WTC11 (cell line): ENCODE data around the gene GRAMD1B. TPM values are rescaled to one million over a fixed set of nuclear protein-coding genes. Genes with fewer than 3 reads are reported as not detected.

Experiments
- ATAC-seq: fragments of 200-7000 bp; cut with Tn5 transposase; 2 replicates; pipeline ENCODE4 v1.10.0; 2021; ENCODE audit warnings: mild to moderate bottlenecking, moderate library complexity
- CTCF ChIA-PET: fragments of 300-600 bp; sonication (Branson Sonifier 250); formaldehyde crosslinking; loops from one replicate; lab custom pipeline; 2021; ENCODE audit warnings: antibody characterized with exemption; lab: Charles Lee
- POLR2A ChIA-PET: fragments of 350-600 bp; sonication (Branson Sonifier 250); formaldehyde crosslinking; loops from one replicate; lab custom pipeline; 2021; ENCODE audit warnings: antibody characterized with exemption; lab: Charles Lee
- DNase-seq: peaks from one replicate; pipeline ENCODE4 v3.0.0; 2021; ENCODE audit warnings: low spot score
- H3K27ac Mint-ChIP-seq: 2 replicates; pipeline ENCODE4 v1.8.0; 2021; ENCODE audit warnings: mixed read lengths
- H3K27me3 Mint-ChIP-seq: 2 replicates; pipeline ENCODE4 v1.8.0; 2021; ENCODE audit warnings: low read depth, mild to moderate bottlenecking, moderate library complexity, mixed read lengths
- H3K36me3 Mint-ChIP-seq: 2 replicates; pipeline ENCODE4 v1.8.0; 2021; ENCODE audit warnings: mixed read lengths
- H3K4me1 Mint-ChIP-seq: 2 replicates; pipeline ENCODE4 v1.8.0; 2022; ENCODE audit warnings: mixed read lengths
- H3K4me3 Mint-ChIP-seq: 2 replicates; pipeline ENCODE4 v1.8.0; 2021; ENCODE audit warnings: mild to moderate bottlenecking, moderate library complexity, mixed read lengths
- H3K9me3 Mint-ChIP-seq: 2 replicates; pipeline ENCODE4 v1.8.0; 2021; ENCODE audit warnings: mixed read lengths
- CTCF ChIP-seq: fragments of 200-600 bp; IDR thresholded peaks from 2 replicates; pipeline ENCODE4 v1.8.0; 2022; ENCODE audit warnings: antibody characterized with exemption
- FOXP1 ChIP-seq: sonication (generic); formaldehyde crosslinking; IDR thresholded peaks from 2 replicates; pipeline ENCODE4 v1.8.0; 2022; ENCODE audit warnings: missing genetic modification reagents, mild to moderate bottlenecking, moderate library complexity, borderline replicate concordance
- JAZF1 ChIP-seq: fragments of 250-450 bp; sonication (Bioruptor Pico); IDR thresholded peaks from 2 replicates; pipeline ENCODE4 v1.9.0; 2021; ENCODE audit warnings: moderate library complexity, mild to moderate bottlenecking, inconsistent platforms
- MXD4 ChIP-seq: fragments of 250-450 bp; sonication (Bioruptor Pico); IDR thresholded peaks from 2 replicates; pipeline ENCODE4 v1.8.0; 2021; ENCODE audit warnings: mild to moderate bottlenecking, moderate library complexity, borderline replicate concordance
- NFYB ChIP-seq: sonication (generic); formaldehyde crosslinking; conservative IDR thresholded peaks from 2 replicates; pipeline ENCODE4 v1.8.0; 2022; ENCODE audit warnings: low read depth, missing genetic modification reagents
- PRDM15 ChIP-seq: sonication (generic); formaldehyde crosslinking; IDR thresholded peaks from 2 replicates; pipeline ENCODE4 v1.8.0; 2022; ENCODE audit warnings: missing genetic modification reagents
- PRRX2 ChIP-seq: fragments of 250-450 bp; sonication (Bioruptor Pico); IDR thresholded peaks from 2 replicates; pipeline ENCODE4 v1.8.0; 2021; ENCODE audit warnings: mild to moderate bottlenecking
- SOX15 ChIP-seq: fragments of 250-450 bp; sonication (Bioruptor Pico); IDR thresholded peaks from 2 replicates; pipeline ENCODE4 v1.9.0; 2021; ENCODE audit warnings: mild to moderate bottlenecking
- SP1 ChIP-seq: sonication (generic); formaldehyde crosslinking; conservative IDR thresholded peaks from 2 replicates; pipeline ENCODE4 v1.8.1; 2022; ENCODE audit warnings: missing genetic modification reagents
- USF1 ChIP-seq: sonication (generic); formaldehyde crosslinking; IDR thresholded peaks from 2 replicates; pipeline ENCODE4 v1.8.0; 2022; ENCODE audit warnings: mild to moderate bottlenecking, missing genetic modification reagents
- USF2 ChIP-seq: sonication (generic); formaldehyde crosslinking; IDR thresholded peaks from 2 replicates; pipeline ENCODE4 v1.8.1; 2023; ENCODE audit warnings: mild to moderate bottlenecking, missing genetic modification reagents, moderate library complexity
- ZBTB43 ChIP-seq: sonication (generic); formaldehyde crosslinking; IDR thresholded peaks from 2 replicates; pipeline ENCODE4 v1.8.1; 2023; ENCODE audit warnings: mild to moderate bottlenecking, missing genetic modification reagents
- ZNF317 ChIP-seq: sonication (generic); formaldehyde crosslinking; IDR thresholded peaks from 2 replicates; pipeline ENCODE4 v1.8.1; 2023; ENCODE audit warnings: low read depth, mild to moderate bottlenecking, moderate library complexity, missing genetic modification reagents, borderline replicate concordance
- total RNA-seq: library from RNA; stranded (reverse); gene quantifications from 3 replicates; pipeline ENCODE4 v1.2.3, GENCODE V29; 2021

The GRAMD1B gene
- total RNA-seq, 1 experiment from 2014 or later, result 31.5 TPM

- POLR2A ChIA-PET, result no interaction called here
- CTCF ChIA-PET, result interaction anchor here (1.3 to 2.6 kb wide), 4 partner anchors 13 to 29 kb away, joined by 4 to 12 read pairs (median 8); no protein-coding TSS in a partner anchor
- DNase-seq, result no peak
- Mint-ChIP-seq H3K27me3 (no peaks in the 10 kb centered on the region), H3K9me3 (no peaks in the 10 kb centered on the region), H3K4me1 (peaks cover 56% of the 10 kb centered on the region), H3K27ac (no peak overlapping the region), H3K36me3 (no peaks in the 10 kb centered on the region), H3K4me3 (no peak overlapping the region)
- peak; percentile 45 for ATAC-seq
- no peak for TF ChIP-seq JAZF1 (CRISPR knock-in tag)
- no peak for TF ChIP-seq MXD4 (CRISPR knock-in tag)
- no peak for TF ChIP-seq FOXP1 (CRISPR knock-in tag)
- no peak for TF ChIP-seq PRRX2 (CRISPR knock-in tag)
- TF ChIP-seq USF1 (CRISPR knock-in tag), result peak; percentile 56; the same call in 1 of the 2 replicates
- TF ChIP-seq SP1 (CRISPR knock-in tag), result no peak
- TF ChIP-seq NFYB (CRISPR knock-in tag), result peak; percentile 62
- no peak for TF ChIP-seq CTCF
- TF ChIP-seq USF2 (CRISPR knock-in tag), result peak; percentile 76
- no peak for TF ChIP-seq SOX15 (CRISPR knock-in tag)
- peak; percentile 70 for TF ChIP-seq PRDM15 (CRISPR knock-in tag)
Measured at GRCh38 chr11:123532131-123532530, 102.1 kb downstream of the GRAMD1B start.

GRCh38 chr11:123535401-123535800 lies 105.3 kb downstream of the GRAMD1B start:
- CTCF ChIA-PET, result interaction anchor here (0.7 to 2.3 kb wide), 4 partner anchors 10 to 233 kb away, joined by 3 to 5 read pairs (median 4); no protein-coding TSS in a partner anchor
- H3K4me1 Mint-ChIP-seq, result peaks cover 64% of the 10 kb centered on the region
- H3K36me3 Mint-ChIP-seq, result no peaks in the 10 kb centered on the region
- no peaks in the 10 kb centered on the region for H3K27me3 Mint-ChIP-seq
- H3K4me3 Mint-ChIP-seq, result no peak overlapping the region
- TF ChIP-seq ZBTB43 (CRISPR knock-in tag) (no peak), ZNF317 (CRISPR knock-in tag) (no peak)
- no peak for DNase-seq
- H3K27ac Mint-ChIP-seq, result peak overlapping the region; percentile 68
- POLR2A ChIA-PET, result no interaction called here
- H3K9me3 Mint-ChIP-seq, result no peaks in the 10 kb centered on the region
- no peak for ATAC-seq
